ENCODE data around the gene CCDC14.

The CCDC14 gene

GRCh38 chr3:123870033-123870432 is 91.0 kb downstream of the CCDC14 start:
- no peak overlapping the region for H3K4me3 ChIP-seq (ENCODE audit: low read depth, low read length)
- no peak for DNase-seq (ENCODE audit: low read depth)

DNA sequence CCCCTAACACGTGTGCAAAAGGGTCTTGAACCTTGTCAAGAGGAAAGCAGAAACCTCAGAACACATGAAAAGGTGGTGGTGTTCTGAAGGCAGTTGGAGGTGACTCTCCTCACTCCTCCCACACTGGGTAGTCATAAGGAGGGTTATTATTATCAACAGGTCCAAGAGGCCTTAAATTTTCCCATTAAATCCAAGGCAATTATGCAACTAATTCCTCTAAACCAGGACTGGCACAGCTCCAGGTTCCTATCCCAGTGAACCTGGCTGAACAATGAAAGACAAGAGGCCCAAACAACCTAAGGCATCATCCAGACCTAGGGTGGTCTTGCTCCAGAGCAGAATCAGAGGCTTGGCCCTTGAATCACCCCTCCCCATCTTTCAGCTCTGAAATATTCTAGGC is 91.9 kb downstream of the CCDC14 start:
- no peak overlapping the region for H3K4me3 ChIP-seq (ENCODE audit: low read depth, low read length)
- DNase-seq (ENCODE audit: low read depth), result no peak

DNA sequence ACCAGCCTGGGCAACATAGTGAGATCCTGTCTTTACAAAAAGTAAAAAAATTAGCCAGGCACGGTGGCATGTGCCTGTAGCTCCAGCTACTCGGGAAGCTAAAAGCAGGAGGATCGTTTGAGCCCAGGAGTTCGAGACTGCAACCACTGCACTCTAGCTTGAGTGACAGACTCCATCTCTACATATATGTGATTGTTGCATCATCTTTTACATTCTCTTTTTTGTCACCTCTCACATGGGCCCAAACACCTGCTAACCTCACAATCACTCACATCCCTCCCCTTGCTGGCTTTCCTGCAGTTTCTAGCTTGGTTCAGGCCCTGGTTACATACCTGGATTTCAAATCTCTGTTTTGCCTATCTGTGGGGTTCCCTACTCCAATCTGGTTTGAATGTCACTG is 96.3 kb downstream of the CCDC14 start:
- H3K4me3 ChIP-seq (ENCODE audit: low read depth, low read length), result no peak overlapping the region
- no peak for DNase-seq (ENCODE audit: low read depth)
